Upper lobe of left lung (tissue), 4 donors: ENCODE data around the gene KRTAP4-9.
"Not testable (repeated sequence)": the region's sequence is repeated elsewhere in the genome, so short reads cannot be mapped to it uniquely, and the experiment has no call there.

Source experiments
- CTCF ChIP-seq, 6 experiments: fragments of 450-650 bp in 4 of 6; fragments of 200-600 bp in 2 of 6; sonication (generic) in 2 of 6; IDR thresholded peaks; one replicate each; pipeline ENCODE4 v1.5.1; 2016 to 2019; ENCODE audit warnings: antibody characterized with exemption in 6 of 6
- EP300 ChIP-seq, 4 donors: sonication (generic); formaldehyde crosslinking; IDR thresholded peaks; one replicate each; pipeline ENCODE4 v1.5.1; 2017; ENCODE audit warnings: antibody characterized with exemption in 4 of 4, control low read depth in 2 of 4
- POLR2A ChIP-seq, 4 donors: fragments of 450-650 bp; IDR thresholded peaks; one replicate each; pipeline ENCODE4 v1.5.1; 2016 to 2017; ENCODE audit warnings: antibody characterized with exemption in 4 of 4, mild to moderate bottlenecking in 2 of 4
- POLR2AphosphoS5 ChIP-seq, 2 donors: sonication (generic); formaldehyde crosslinking; IDR thresholded peaks; one replicate each; pipeline ENCODE4 v1.5.1; 2017; ENCODE audit warnings: antibody characterized with exemption in 2 of 2

- TF ChIP-seq POLR2A, CTCF, EP300, POLR2AphosphoS5 (IDR thresholded peaks at IDR 0.05): not testable (repeated sequence)
Observed at GRCh38 chr17:41105347-41105746, at the start of gene KRTAP4-9.
